CD4-positive, alpha-beta memory T cell (primary cell): ENCODE results near the gene GALNT10. TPM values are rescaled to one million over a fixed set of nuclear protein-coding genes. Genes with fewer than 3 reads are reported as not detected.

Experiments used
- CTCF ChIA-PET: fragments of 350-600 bp; sonication (Branson Sonifier 250); formaldehyde crosslinking; loops from one replicate; lab custom pipeline; 2021; ENCODE audit warnings: inconsistent platforms; ENCODE audit not compliant: partially characterized antibody; lab: Charles Lee
- POLR2A ChIA-PET: fragments of 350-600 bp; sonication (Branson Sonifier 250); formaldehyde crosslinking; loops from one replicate; lab custom pipeline; 2021; ENCODE audit not compliant: partially characterized antibody; lab: Charles Lee
- DNase-seq, 5 donors: peaks; one replicate each; pipeline versions ENCODE4 v3.0.0 to v3.0.0-alpha.2; 2020 to 2022; ENCODE audit warnings: mixed read lengths in 1 of 5
- H3K27ac ChIP-seq: one replicate; pipeline ENCODE4 v1.7.0; 2013; ENCODE audit warnings: low read depth, low read length
- H3K27me3 ChIP-seq: 2 replicates; pipeline ENCODE4 v1.7.0; 2013; ENCODE audit warnings: mild to moderate bottlenecking, low read length, moderate library complexity; ENCODE audit not compliant: insufficient read depth
- H3K36me3 ChIP-seq: 2 replicates; pipeline ENCODE4 v1.7.0; 2013; ENCODE audit warnings: mild to moderate bottlenecking, low read length, moderate library complexity; ENCODE audit not compliant: insufficient read depth
- H3K4me1 ChIP-seq: 2 replicates; pipeline ENCODE4 v1.7.0; 2013; ENCODE audit warnings: mild to moderate bottlenecking, low read length, moderate library complexity; ENCODE audit not compliant: insufficient read depth
- H3K4me3 ChIP-seq, 2 donors: one replicate each; pipeline ENCODE4 v1.7.0; 2013; ENCODE audit warnings: low read length in 2 of 2, mild to moderate bottlenecking in 1 of 2
- H3K9me3 ChIP-seq, 2 donors: one replicate each; pipeline ENCODE4 v1.7.0; 2013; ENCODE audit warnings: low read length in 2 of 2, control low read depth in 1 of 2; ENCODE audit not compliant: control insufficient read depth in 1 of 2
- H3K27ac Mint-ChIP-seq, 7 donors: one replicate each; pipeline ENCODE4 v1.8.0; 2020 to 2021; ENCODE audit warnings: mixed read lengths in 7 of 7, mild to moderate bottlenecking in 6 of 7, inconsistent platforms in 3 of 7, moderate library complexity in 3 of 7
- H3K27me3 Mint-ChIP-seq, 2 donors: one replicate each; pipeline ENCODE4 v1.8.0; 2020 to 2021; ENCODE audit warnings: mixed read lengths in 2 of 2
- H3K36me3 Mint-ChIP-seq, 2 donors: one replicate each; pipeline ENCODE4 v1.8.0; 2020 to 2021; ENCODE audit warnings: mixed read lengths in 2 of 2, inconsistent platforms in 1 of 2, mild to moderate bottlenecking in 1 of 2
- H3K4me1 Mint-ChIP-seq, 4 donors: one replicate each; pipeline ENCODE4 v1.8.0; 2020 to 2021; ENCODE audit warnings: mixed read lengths in 4 of 4, mild to moderate bottlenecking in 1 of 4
- H3K4me3 Mint-ChIP-seq, 8 donors: one replicate each; pipeline ENCODE4 v1.8.0; 2020 to 2021; ENCODE audit warnings: mixed read lengths in 8 of 8, mild to moderate bottlenecking in 7 of 8, moderate library complexity in 6 of 8, inconsistent platforms in 3 of 8
- H3K9me3 Mint-ChIP-seq, 8 donors: one replicate each; pipeline ENCODE4 v1.8.0; 2020 to 2021; ENCODE audit warnings: mixed read lengths in 8 of 8, mild to moderate bottlenecking in 5 of 8, inconsistent platforms in 3 of 8, moderate library complexity in 1 of 8
- intact Hi-C: fragments of 100-400 bp; cut with micrococcal nuclease; formaldehyde crosslinking; loops from one replicate; pipeline ENCODE4 v1.15.1; 2023
- polyA plus RNA-seq, 2 donors: library from polyadenylated mRNA; unstranded; fragments of 300-500 nt; fragmentation: Illumina TruSeq; gene quantifications; one replicate each; pipeline ENCODE4 v1.2.3, GENCODE V29; 2021
- total RNA-seq, 2 experiments: library from RNA; stranded (reverse); gene quantifications; one replicate each; pipeline ENCODE4 v1.2.3, GENCODE V29; 2021

The GALNT10 gene
- total and polyA plus RNA-seq, 4 experiments from 2014 or later, result 9.6 to 35.7 (median 26.8) TPM

GRCh38 chr5:154342211-154342610 lies 151.7 kb downstream of the GALNT10 start:
- no peak overlapping the region for H3K4me3 ChIP-seq
- intact Hi-C loops, result no loop called here
- ChIA-PET POLR2A (no interaction called here), CTCF (no interaction called here)
- no peak overlapping the region for H3K27ac Mint-ChIP-seq
- no peaks in the 10 kb centered on the region for H3K9me3 Mint-ChIP-seq
- no peaks in the 10 kb centered on the region for H3K27me3 ChIP-seq
- H3K27me3 Mint-ChIP-seq, result no peaks in the 10 kb centered on the region
- no peaks in the 10 kb centered on the region for H3K36me3 ChIP-seq
- no peaks in the 10 kb centered on the region for H3K9me3 ChIP-seq
- H3K27ac ChIP-seq, result no peak overlapping the region
- DNase-seq, result no peak
- H3K4me1 Mint-ChIP-seq, result peaks cover 0 to 7% (median 2%) of the 10 kb centered on the region in 4 donors
- H3K4me3 Mint-ChIP-seq, result no peak overlapping the region
- peaks cover 32 to 43% of the 10 kb centered on the region in 2 donors for H3K36me3 Mint-ChIP-seq
- no peaks in the 10 kb centered on the region for H3K4me1 ChIP-seq

- Mint-ChIP-seq H3K4me3 (no peak overlapping the region), H3K4me1 (peaks cover 0 to 7% (median 2%) of the 10 kb centered on the region in 4 donors), H3K27ac (peak overlapping the region in 1 of 7 donors; percentile 8), H3K9me3 (no peaks in the 10 kb centered on the region), H3K27me3 (no peaks in the 10 kb centered on the region), H3K36me3 (peaks cover 24 to 35% of the 10 kb centered on the region in 2 donors)
- no peaks in the 10 kb centered on the region for H3K4me1 ChIP-seq
- H3K9me3 ChIP-seq, result no peaks in the 10 kb centered on the region
- no peak for DNase-seq
- CTCF ChIA-PET, result no interaction called here
- H3K36me3 ChIP-seq, result no peaks in the 10 kb centered on the region
- H3K27ac ChIP-seq, result no peak overlapping the region
- H3K4me3 ChIP-seq, result no peak overlapping the region
- intact Hi-C loops, result no loop called here
- no peaks in the 10 kb centered on the region for H3K27me3 ChIP-seq
- POLR2A ChIA-PET, result no interaction called here
These were observed 152.4 kb downstream of the GALNT10 start for GRCh38 chr5:154342963-154343362.

- Mint-ChIP-seq H3K36me3 (peaks cover 13 to 23% of the 10 kb centered on the region in 2 donors), H3K4me3 (no peak overlapping the region), H3K27me3 (no peaks in the 10 kb centered on the region), H3K27ac (peak overlapping the region in 1 of 7 donors; percentile 73), H3K9me3 (no peaks in the 10 kb centered on the region), H3K4me1 (peaks cover 0 to 6% (median 2%) of the 10 kb centered on the region in 4 donors)
- Histone ChIP-seq H3K27me3 (no peaks in the 10 kb centered on the region), H3K36me3 (no peaks in the 10 kb centered on the region), H3K4me3 (no peak overlapping the region), H3K27ac (no peak overlapping the region), H3K4me1 (no peaks in the 10 kb centered on the region), H3K9me3 (no peaks in the 10 kb centered on the region)
- ChIA-PET POLR2A (no interaction called here), CTCF (no interaction called here)
- no peak for DNase-seq
- intact Hi-C loops, result no loop called here
These were observed 153.9 kb downstream of the GALNT10 start for GRCh38 chr5:154344461-154344860.

GRCh38 chr5:154345255-154345952 lies 154.9 kb downstream of the GALNT10 start:
- H3K4me3 ChIP-seq, result no peak overlapping the region
- peaks cover 0 to 6% (median 2%) of the 10 kb centered on the region in 4 donors for H3K4me1 Mint-ChIP-seq
- ChIA-PET CTCF (no interaction called here), POLR2A (no interaction called here)
- no peaks in the 10 kb centered on the region for H3K27me3 Mint-ChIP-seq
- intact Hi-C loops, result no loop called here
- H3K4me3 Mint-ChIP-seq, result no peak overlapping the region
- no peaks in the 10 kb centered on the region for H3K9me3 ChIP-seq
- H3K27ac ChIP-seq, result no peak overlapping the region
- no peak for DNase-seq
- H3K9me3 Mint-ChIP-seq, result no peaks in the 10 kb centered on the region
- H3K27ac Mint-ChIP-seq, result peak overlapping the region in 1 of 7 donors; percentile 11
- H3K4me1 ChIP-seq, result no peaks in the 10 kb centered on the region
- H3K27me3 ChIP-seq, result no peaks in the 10 kb centered on the region
- H3K36me3 Mint-ChIP-seq, result peaks cover 9 to 23% of the 10 kb centered on the region in 2 donors
- H3K36me3 ChIP-seq, result no peaks in the 10 kb centered on the region

- H3K4me3 ChIP-seq, result no peak overlapping the region
- POLR2A ChIA-PET, result no interaction called here
- intact Hi-C loops, result no loop called here
- Mint-ChIP-seq H3K36me3 (peaks cover 9 to 23% of the 10 kb centered on the region in 2 donors), H3K4me3 (no peak overlapping the region), H3K9me3 (no peaks in the 10 kb centered on the region), H3K27ac (no peak overlapping the region), H3K4me1 (peaks cover 0 to 6% (median 2%) of the 10 kb centered on the region in 4 donors), H3K27me3 (no peaks in the 10 kb centered on the region)
- CTCF ChIA-PET, result no interaction called here
- H3K27ac ChIP-seq, result no peak overlapping the region
- no peaks in the 10 kb centered on the region for H3K9me3 ChIP-seq
- DNase-seq, result no peak
- no peaks in the 10 kb centered on the region for H3K36me3 ChIP-seq
- H3K4me1 ChIP-seq, result no peaks in the 10 kb centered on the region
- no peaks in the 10 kb centered on the region for H3K27me3 ChIP-seq
These were observed 155.9 kb downstream of the GALNT10 start for GRCh38 chr5:154346427-154346826.

GRCh38 chr5:154349626-154350264 lies 159.2 kb downstream of the GALNT10 start:
- H3K4me3 ChIP-seq, result no peak overlapping the region
- Mint-ChIP-seq H3K27me3 (no peaks in the 10 kb centered on the region), H3K27ac (no peak overlapping the region), H3K4me3 (no peak overlapping the region), H3K36me3 (peaks cover 0 to 21% of the 10 kb centered on the region in 2 donors), H3K9me3 (no peaks in the 10 kb centered on the region), H3K4me1 (peaks cover 8 to 10% (median 8%) of the 10 kb centered on the region in 4 donors)
- no peaks in the 10 kb centered on the region for H3K9me3 ChIP-seq
- H3K4me1 ChIP-seq, result no peaks in the 10 kb centered on the region
- no peak for DNase-seq
- no peak overlapping the region for H3K27ac ChIP-seq
- CTCF ChIA-PET, result no interaction called here
- H3K36me3 ChIP-seq, result no peaks in the 10 kb centered on the region
- intact Hi-C loops, result no loop called here
- H3K27me3 ChIP-seq, result no peaks in the 10 kb centered on the region
- POLR2A ChIA-PET, result no interaction called here

GRCh38 chr5:154351141-154351540 lies 160.6 kb downstream of the GALNT10 start:
- H3K9me3 ChIP-seq, result no peaks in the 10 kb centered on the region
- no peaks in the 10 kb centered on the region for H3K36me3 ChIP-seq
- intact Hi-C loops, result no loop called here
- no peaks in the 10 kb centered on the region for H3K27me3 ChIP-seq
- no peak overlapping the region for H3K27ac Mint-ChIP-seq
- no peak overlapping the region for H3K4me3 Mint-ChIP-seq
- H3K36me3 Mint-ChIP-seq, result peaks cover 2 to 15% of the 10 kb centered on the region in 2 donors
- H3K27ac ChIP-seq, result no peak overlapping the region
- H3K27me3 Mint-ChIP-seq, result no peaks in the 10 kb centered on the region
- no peaks in the 10 kb centered on the region for H3K4me1 ChIP-seq
- no peak overlapping the region for H3K4me3 ChIP-seq
- DNase-seq, result no peak
- H3K9me3 Mint-ChIP-seq, result no peaks in the 10 kb centered on the region
- H3K4me1 Mint-ChIP-seq, result peaks cover 4 to 14% (median 8%) of the 10 kb centered on the region in 4 donors
- ChIA-PET POLR2A (no interaction called here), CTCF (no interaction called here)
